Fibroblast of mammary gland (primary cell): ENCODE results near the gene EIF1.
A peak's percentile ranks its signal among the peaks of the same experiment; 100 is the strongest.

ENCODE experiments used
- DNase-seq: peaks from one replicate; pipeline ENCODE4 v3.0.0-alpha.2; 2010; ENCODE audit warnings: low read depth
- H3K4me3 ChIP-seq: 2 replicates; pipeline ENCODE4 v1.5.1; 2011; ENCODE audit warnings: low read depth, mild to moderate bottlenecking, low read length, moderate library complexity; ENCODE audit not compliant: control insufficient read depth
- CTCF ChIP-seq: conservative IDR thresholded peaks from 2 replicates; pipeline ENCODE4 v1.5.1; 2011; ENCODE audit warnings: low read depth, low read length, inconsistent platforms; ENCODE audit not compliant: control insufficient read depth, insufficient read depth

The EIF1 gene

GRCh38 chr17:41702712-41703111 lies 14.0 kb downstream of the EIF1 start:
- no peak overlapping the region for H3K4me3 ChIP-seq
- DNase-seq, result no peak
- TF ChIP-seq CTCF, result no peak

GRCh38 chr17:41705271-41705991 lies 16.7 kb downstream of the EIF1 start:
- TF ChIP-seq CTCF, result no peak
- peak; percentile 72 for DNase-seq
- no peak overlapping the region for H3K4me3 ChIP-seq

DNA sequence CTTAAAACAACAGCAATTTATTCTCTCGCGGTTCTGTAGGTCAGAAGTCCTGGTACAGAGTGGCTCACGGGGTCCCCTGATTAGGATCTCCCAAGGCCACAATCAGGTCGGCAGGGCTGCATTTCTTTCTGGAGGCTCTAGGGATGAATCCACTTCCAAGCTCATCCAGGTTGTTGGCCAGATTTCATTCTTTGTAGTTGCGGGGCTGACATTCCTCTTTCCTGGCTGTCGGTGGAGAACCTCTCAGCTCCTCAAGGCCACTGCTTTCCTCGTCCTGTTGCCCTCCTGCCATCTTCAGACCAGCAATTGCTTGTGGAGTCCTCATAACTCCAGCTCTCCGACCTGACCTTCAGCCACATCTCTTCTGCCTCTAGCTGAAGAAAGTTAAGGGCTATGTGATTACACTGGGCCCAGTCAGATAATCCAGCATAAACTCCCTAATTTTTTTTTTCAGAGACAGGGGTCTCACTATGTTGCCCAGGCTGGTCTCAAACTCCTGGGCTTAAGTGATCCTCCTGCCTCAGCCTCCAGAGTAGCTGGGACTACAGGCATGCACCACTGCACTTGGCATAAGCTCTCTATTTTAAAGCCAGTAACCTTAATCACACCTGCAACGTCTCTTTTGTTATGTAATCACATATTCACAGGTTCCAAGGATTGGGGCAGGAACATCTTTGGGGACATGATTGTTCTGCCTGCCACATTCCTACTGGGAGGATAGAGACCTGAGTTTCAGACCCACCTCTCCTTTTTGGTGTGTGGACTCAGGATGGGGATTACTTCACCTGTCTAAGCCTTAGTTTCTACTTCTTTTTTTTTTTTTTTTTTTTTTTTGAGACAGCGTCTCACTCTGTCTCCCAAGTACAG lies 19.4 kb downstream of the EIF1 start:
- no peak for DNase-seq
- no peak overlapping the region for H3K4me3 ChIP-seq
- no peak for TF ChIP-seq CTCF

DNA sequence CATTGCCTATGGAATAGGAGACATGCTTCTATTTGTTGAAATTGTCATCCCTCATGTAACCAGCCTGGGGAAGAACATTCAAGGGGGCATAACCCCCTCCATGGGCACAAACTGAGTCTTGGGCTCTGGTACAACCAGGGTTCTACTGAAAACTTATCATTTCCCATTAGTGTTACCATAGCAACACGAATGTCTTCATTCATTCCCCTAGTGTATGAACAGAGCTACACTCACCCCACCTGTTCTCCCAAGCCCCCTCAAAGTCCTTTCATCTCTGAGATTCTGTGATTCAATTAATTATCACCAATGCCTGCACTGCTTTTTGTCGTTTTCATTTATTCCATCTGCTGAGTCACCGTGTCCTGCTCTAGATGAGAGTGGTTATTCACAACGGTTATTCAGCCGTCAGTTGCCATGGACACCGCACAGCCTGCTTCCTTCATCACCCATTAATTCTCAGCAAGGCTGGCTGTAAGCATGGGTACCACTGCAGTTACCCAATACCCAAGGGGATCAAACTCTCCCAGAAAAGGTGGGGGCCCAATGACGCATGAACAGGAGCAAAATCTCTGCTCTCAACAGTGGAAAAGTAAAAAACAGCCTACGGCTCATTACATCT lies 21.9 kb downstream of the EIF1 start:
- no peak overlapping the region for H3K4me3 ChIP-seq
- TF ChIP-seq CTCF, result no peak
- peak; percentile 95 for DNase-seq

DNA sequence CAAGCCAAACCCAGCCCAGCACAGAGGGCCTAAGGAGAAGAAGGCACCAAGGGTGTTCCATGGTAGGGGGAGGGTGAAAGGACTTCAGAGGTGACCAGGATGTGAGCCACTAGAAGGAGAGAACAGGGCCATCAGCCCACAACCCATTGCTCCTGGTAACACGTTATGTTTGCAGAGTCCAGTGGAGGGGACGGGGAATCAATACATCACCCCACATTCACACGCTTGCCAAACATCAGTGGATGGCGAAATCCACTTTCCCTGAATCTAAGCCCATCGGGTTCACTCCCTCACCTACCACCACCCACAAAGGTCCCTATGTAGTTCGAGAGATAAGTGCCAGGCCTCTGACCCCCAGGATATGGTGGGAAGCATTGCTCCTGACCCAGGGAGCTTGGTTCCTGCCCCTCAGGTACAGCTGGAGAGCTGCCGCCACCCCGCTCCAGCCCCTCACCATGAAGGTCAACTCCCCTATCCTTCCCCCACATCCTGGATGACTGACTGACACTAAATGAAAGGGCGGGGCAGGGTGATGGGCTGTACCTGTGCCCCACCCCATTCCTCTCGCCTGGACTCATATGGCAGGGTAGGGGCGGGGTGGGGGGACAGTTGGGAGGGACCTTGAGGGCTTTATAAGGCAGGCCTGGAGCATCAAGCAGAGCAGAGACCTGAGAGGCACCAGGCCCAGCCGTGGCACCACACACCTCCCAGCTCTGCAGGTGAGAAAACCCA lies 23.1 kb downstream of the EIF1 start, which contains the start of gene GAST:
TSS of gene GAST (plus strand) at position 663 of the 732 bp plus-strand sequence. CDS start 3,106 bp downstream, outside the sequence.
- no peak for TF ChIP-seq CTCF
- H3K4me3 ChIP-seq, result no peak within 1 kb of the TSS
- DNase-seq, result no peak

GRCh38 chr17:41717408-41718286 lies 29.0 kb downstream of the EIF1 start:
- TF ChIP-seq CTCF, result no peak
- no peak overlapping the region for H3K4me3 ChIP-seq
- peak; percentile 34 for DNase-seq
